SK-N-SH treated with all-trans-retinoic acid at 6 μM for 48 hours (cell line): Measurements from ENCODE around the gene BCO2.

Experiments used
- ARNTL ChIP-seq: fragments of 450-650 bp; formaldehyde crosslinking; IDR thresholded peaks from 2 replicates; pipeline ENCODE4 v1.5.0; 2020; ENCODE audit warnings: low read depth, mild to moderate bottlenecking, moderate library complexity, borderline replicate concordance
- BACH2 ChIP-seq: fragments of 250-450 bp; sonication (Bioruptor Pico); IDR thresholded peaks from 2 replicates; pipeline ENCODE4 v1.9.0; 2021; ENCODE audit warnings: mild to moderate bottlenecking, borderline replicate concordance
- CREB5 ChIP-seq: fragments of 250-450 bp; sonication (Bioruptor Pico); IDR thresholded peaks from 2 replicates; pipeline ENCODE4 v1.5.1; 2020; ENCODE audit warnings: low read depth, mild to moderate bottlenecking, moderate library complexity
- CSRNP3 ChIP-seq: fragments of 250-450 bp; sonication (Bioruptor Pico); IDR thresholded peaks from 2 replicates; pipeline ENCODE4 v1.5.1; 2021; ENCODE audit warnings: mild to moderate bottlenecking, moderate library complexity
- PATZ1 ChIP-seq: fragments of 250-450 bp; sonication (Bioruptor Pico); IDR thresholded peaks from 2 replicates; pipeline ENCODE4 v1.8.0; 2020; ENCODE audit warnings: mild to moderate bottlenecking, moderate library complexity, borderline replicate concordance
- POU6F1 ChIP-seq: fragments of 250-450 bp; sonication (Bioruptor Pico); IDR thresholded peaks from 2 replicates; pipeline ENCODE4 v1.8.0; 2021; ENCODE audit warnings: low read depth, mild to moderate bottlenecking, moderate library complexity, borderline replicate concordance
- PPARA ChIP-seq: fragments of 250-450 bp; sonication (Bioruptor Pico); IDR thresholded peaks from 2 replicates; pipeline ENCODE4 v1.5.0; 2020; ENCODE audit warnings: mild to moderate bottlenecking, borderline replicate concordance
- SNAI2 ChIP-seq: fragments of 250-450 bp; sonication (Bioruptor Pico); IDR thresholded peaks from 2 replicates; pipeline ENCODE4 v1.5.0; 2020; ENCODE audit warnings: mild to moderate bottlenecking, moderate library complexity
- TCF4 ChIP-seq: fragments of 250-450 bp; sonication (Bioruptor Pico); IDR thresholded peaks from 2 replicates; pipeline ENCODE4 v1.8.0; 2021; ENCODE audit warnings: mild to moderate bottlenecking, moderate library complexity, borderline replicate concordance
- TOX ChIP-seq: fragments of 250-450 bp; sonication (Bioruptor Pico); IDR thresholded peaks from 2 replicates; pipeline ENCODE4 v1.8.0; 2021; ENCODE audit warnings: mild to moderate bottlenecking, moderate library complexity, borderline replicate concordance
- TSHZ2 ChIP-seq: fragments of 250-450 bp; sonication (Bioruptor Pico); IDR thresholded peaks from 2 replicates; pipeline ENCODE4 v1.5.0; 2020; ENCODE audit warnings: mild to moderate bottlenecking, moderate library complexity

- TF ChIP-seq ARNTL (CRISPR knock-in tag) (no peak), SNAI2 (CRISPR knock-in tag) (no peak), TOX (CRISPR knock-in tag) (no peak), TSHZ2 (no peak), CSRNP3 (CRISPR knock-in tag) (no peak), POU6F1 (CRISPR knock-in tag) (no peak), PATZ1 (CRISPR knock-in tag) (no peak), PPARA (CRISPR knock-in tag) (no peak), TCF4 (CRISPR knock-in tag) (no peak), CREB5 (CRISPR knock-in tag) (no peak), BACH2 (CRISPR knock-in tag) (no peak)
Observed at GRCh38 chr11:112156153-112156955, 19.0 kb upstream of the BCO2 start.
